Skeletal muscle satellite cell (primary cell): ENCODE measurements around the gene ELMO1.

Source experiments
- H3K27me3 ChIP-seq: 2 replicates; pipeline ENCODE4 v1.7.0; 2013; ENCODE audit warnings: low read length; ENCODE audit not compliant: control insufficient read depth, insufficient read depth
- H3K36me3 ChIP-seq: 2 replicates; pipeline ENCODE4 v1.7.0; 2013; ENCODE audit warnings: mild to moderate bottlenecking, control low read depth, low read length; ENCODE audit not compliant: insufficient read depth
- H3K4me1 ChIP-seq: 2 replicates; pipeline ENCODE4 v1.7.0; 2013; ENCODE audit warnings: low read length; ENCODE audit not compliant: control insufficient read depth, insufficient read depth
- H3K4me2 ChIP-seq: 2 replicates; pipeline ENCODE4 v1.7.0; 2013; ENCODE audit warnings: mild to moderate bottlenecking, low read length
- H3K4me3 ChIP-seq: 2 replicates; pipeline ENCODE4 v1.7.0; 2013; ENCODE audit warnings: low read length
- H3K9ac ChIP-seq: 2 replicates; pipeline ENCODE4 v1.7.0; 2013; ENCODE audit warnings: mild to moderate bottlenecking, low read depth, low read length, moderate library complexity
- H3K9me3 ChIP-seq: replicated peaks from 2 replicates; pipeline ENCODE4 v1.7.0; 2013; ENCODE audit warnings: mild to moderate bottlenecking, control low read depth, low read length

ELMO1 gene

GRCh38 chr7:37027104-37027503 is 421.6 kb downstream of the ELMO1 start:
- H3K27me3 ChIP-seq = no peaks in the 10 kb centered on the region
- H3K4me1 ChIP-seq = peaks cover 24% of the 10 kb centered on the region
- H3K9me3 ChIP-seq = no peaks in the 10 kb centered on the region
- no peak overlapping the region for H3K9ac ChIP-seq
- no peaks in the 10 kb centered on the region for H3K36me3 ChIP-seq
- H3K4me3 ChIP-seq = no peak overlapping the region
- H3K4me2 ChIP-seq = no peak overlapping the region

- no peaks in the 10 kb centered on the region for H3K4me1 ChIP-seq
- no peaks in the 10 kb centered on the region for H3K36me3 ChIP-seq
- H3K9me3 ChIP-seq = no peaks in the 10 kb centered on the region
- H3K4me3 ChIP-seq = no peak overlapping the region
- no peak overlapping the region for H3K4me2 ChIP-seq
- no peak overlapping the region for H3K9ac ChIP-seq
- no peaks in the 10 kb centered on the region for H3K27me3 ChIP-seq
These were observed 429.7 kb downstream of the ELMO1 start for GRCh38 chr7:37018954-37019353.

- Histone ChIP-seq H3K27me3 (peaks cover 5% of the 10 kb centered on the region), H3K9ac (no peak overlapping the region)
These were observed 432.4 kb downstream of the ELMO1 start for GRCh38 chr7:37016064-37016878.

GRCh38 chr7:37015353-37016034 is 433.2 kb downstream of the ELMO1 start:
- H3K4me2 ChIP-seq = no peak overlapping the region
- H3K36me3 ChIP-seq = no peaks in the 10 kb centered on the region
- no peaks in the 10 kb centered on the region for H3K9me3 ChIP-seq
- no peak overlapping the region for H3K9ac ChIP-seq
- peaks cover 5% of the 10 kb centered on the region for H3K27me3 ChIP-seq
- H3K4me1 ChIP-seq = no peaks in the 10 kb centered on the region
- no peak overlapping the region for H3K4me3 ChIP-seq

More at GRCh38 chr7:37016064-37016878, 432.4 kb downstream of the ELMO1 start:
- no peaks in the 10 kb centered on the region for H3K9me3 ChIP-seq
- no peak overlapping the region for H3K4me3 ChIP-seq
- H3K4me2 ChIP-seq = no peak overlapping the region
- no peaks in the 10 kb centered on the region for H3K36me3 ChIP-seq
- no peaks in the 10 kb centered on the region for H3K4me1 ChIP-seq

GRCh38 chr7:37013771-37014170 is 434.9 kb downstream of the ELMO1 start:
- no peak overlapping the region for H3K4me3 ChIP-seq
- H3K9me3 ChIP-seq = no peaks in the 10 kb centered on the region
- H3K4me2 ChIP-seq = no peak overlapping the region
- H3K9ac ChIP-seq = no peak overlapping the region
- H3K36me3 ChIP-seq = no peaks in the 10 kb centered on the region
- peaks cover 5% of the 10 kb centered on the region for H3K27me3 ChIP-seq
- no peaks in the 10 kb centered on the region for H3K4me1 ChIP-seq

GRCh38 chr7:37011151-37011890 is 437.3 kb downstream of the ELMO1 start:
- no peaks in the 10 kb centered on the region for H3K9me3 ChIP-seq
- H3K9ac ChIP-seq = no peak overlapping the region
- peaks cover 5% of the 10 kb centered on the region for H3K27me3 ChIP-seq
- H3K4me1 ChIP-seq = no peaks in the 10 kb centered on the region
- H3K4me2 ChIP-seq = no peak overlapping the region
- no peak overlapping the region for H3K4me3 ChIP-seq
- no peaks in the 10 kb centered on the region for H3K36me3 ChIP-seq

- H3K4me2 ChIP-seq = no peak overlapping the region
- H3K4me1 ChIP-seq = no peaks in the 10 kb centered on the region
- peaks cover 5% of the 10 kb centered on the region for H3K27me3 ChIP-seq
- no peaks in the 10 kb centered on the region for H3K9me3 ChIP-seq
- no peaks in the 10 kb centered on the region for H3K36me3 ChIP-seq
- H3K4me3 ChIP-seq = no peak overlapping the region
- no peak overlapping the region for H3K9ac ChIP-seq
These were observed 439.5 kb downstream of the ELMO1 start for GRCh38 chr7:37009125-37009675.

GRCh38 chr7:37007691-37008090 is 441.0 kb downstream of the ELMO1 start:
- Histone ChIP-seq H3K36me3 (no peaks in the 10 kb centered on the region), H3K27me3 (peaks cover 5% of the 10 kb centered on the region), H3K9ac (no peak overlapping the region), H3K4me3 (no peak overlapping the region), H3K4me1 (no peaks in the 10 kb centered on the region), H3K4me2 (no peak overlapping the region), H3K9me3 (no peaks in the 10 kb centered on the region)

GRCh38 chr7:37007268-37007667 is 441.4 kb downstream of the ELMO1 start:
- Histone ChIP-seq H3K4me3 (no peak overlapping the region), H3K9me3 (no peaks in the 10 kb centered on the region), H3K27me3 (peaks cover 5% of the 10 kb centered on the region), H3K4me1 (no peaks in the 10 kb centered on the region), H3K4me2 (no peak overlapping the region), H3K9ac (no peak overlapping the region), H3K36me3 (no peaks in the 10 kb centered on the region)

GRCh38 chr7:37006764-37007163 is 441.9 kb downstream of the ELMO1 start:
- no peaks in the 10 kb centered on the region for H3K4me1 ChIP-seq
- H3K4me3 ChIP-seq = no peak overlapping the region
- H3K27me3 ChIP-seq = no peaks in the 10 kb centered on the region
- H3K9ac ChIP-seq = no peak overlapping the region
- no peaks in the 10 kb centered on the region for H3K36me3 ChIP-seq
- H3K9me3 ChIP-seq = no peaks in the 10 kb centered on the region
- no peak overlapping the region for H3K4me2 ChIP-seq

GRCh38 chr7:37000511-37000910 is 448.2 kb downstream of the ELMO1 start:
- Histone ChIP-seq H3K4me1 (no peaks in the 10 kb centered on the region), H3K27me3 (peaks cover 17% of the 10 kb centered on the region), H3K4me3 (no peak overlapping the region), H3K9me3 (no peaks in the 10 kb centered on the region), H3K9ac (no peak overlapping the region), H3K4me2 (no peak overlapping the region), H3K36me3 (no peaks in the 10 kb centered on the region)
